SK-N-SH (cell line): Measurements from ENCODE around the gene SDR39U1.

Experiments used
- CHD2 ChIP-seq: fragments of 150-350 bp; IDR thresholded peaks from 2 replicates; pipeline ENCODE4 v1.6.1; 2018; ENCODE audit warnings: low read length; ENCODE audit not compliant: partially characterized antibody
- EP300 ChIP-seq, 2 experiments: IDR thresholded peaks; 2 replicates each; pipeline versions ENCODE4 v1.4.0 to v1.6.1; 2012; ENCODE audit warnings: borderline replicate concordance in 1 of 2, low read depth in 1 of 2, low read length in 1 of 2
- EZH2phosphoT487 ChIP-seq: fragments of 200-600 bp; sonication (generic); IDR thresholded peaks from 2 replicates; pipeline ENCODE4 v1.6.1; 2017; ENCODE audit warnings: low read depth, mixed run types, mild to moderate bottlenecking, antibody characterized with exemption, moderate library complexity, borderline replicate concordance
- FOXM1 ChIP-seq: IDR thresholded peaks from 2 replicates; pipeline ENCODE4 v1.4.0; 2012; ENCODE audit warnings: low read depth, mild to moderate bottlenecking
- MXI1 ChIP-seq: IDR thresholded peaks from 2 replicates; pipeline ENCODE4 v1.6.1; 2012; ENCODE audit warnings: mild to moderate bottlenecking, low read depth, low read length, improper control_type of control experiment
- POLR2AphosphoS5 ChIP-seq: IDR thresholded peaks from 2 replicates; pipeline ENCODE4 v1.6.1; 2012; ENCODE audit warnings: low read depth, low read length
- RAD21 ChIP-seq: IDR thresholded peaks from 2 replicates; pipeline ENCODE4 v1.6.1; 2012; ENCODE audit warnings: mild to moderate bottlenecking, low read length
- RCOR1 ChIP-seq: fragments of 150-350 bp; IDR thresholded peaks from 2 replicates; pipeline ENCODE4 v1.6.1; 2017; ENCODE audit warnings: antibody characterized with exemption, low read length
- SIN3A ChIP-seq: IDR thresholded peaks from 2 replicates; pipeline ENCODE4 v1.6.1; 2012; ENCODE audit warnings: low read depth, mild to moderate bottlenecking, low read length, moderate library complexity, borderline replicate concordance
- TAF1 ChIP-seq: IDR thresholded peaks from 2 replicates; pipeline ENCODE4 v1.6.1; 2012; ENCODE audit warnings: low read depth, mild to moderate bottlenecking, low read length, moderate library complexity, borderline replicate concordance
- TF ChIP-seq, protein P1 (sequence below): fragments of 200-600 bp; sonication (generic); IDR thresholded peaks from 2 replicates; pipeline ENCODE4 v1.6.1; 2017; ENCODE audit warnings: antibody characterized with exemption, mild to moderate bottlenecking, moderate library complexity
- TF ChIP-seq, protein P2 (sequence below): fragments of 150-350 bp; IDR thresholded peaks from 2 replicates; pipeline ENCODE4 v1.6.1; 2017; ENCODE audit warnings: antibody characterized with exemption, low read length, low read depth, borderline replicate concordance

DNA sequence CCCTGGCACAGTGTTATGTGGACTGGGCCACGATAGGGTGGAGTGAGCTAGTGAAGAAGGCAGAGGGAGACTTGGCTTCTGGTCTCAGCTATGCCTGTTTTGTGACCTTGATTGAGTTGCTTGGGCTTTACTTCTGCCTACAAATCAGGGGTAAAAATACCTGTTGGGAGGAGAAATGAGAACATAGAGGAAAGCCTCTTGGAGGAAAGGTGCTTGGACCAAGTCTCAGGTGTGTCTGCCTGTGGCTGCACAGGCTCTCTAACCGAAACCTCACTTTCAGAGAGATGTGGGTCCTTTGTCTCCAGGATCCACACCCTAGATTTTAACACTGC is 4.9 kb downstream of the SDR39U1 start:
- TF ChIP-seq, protein P1, sequence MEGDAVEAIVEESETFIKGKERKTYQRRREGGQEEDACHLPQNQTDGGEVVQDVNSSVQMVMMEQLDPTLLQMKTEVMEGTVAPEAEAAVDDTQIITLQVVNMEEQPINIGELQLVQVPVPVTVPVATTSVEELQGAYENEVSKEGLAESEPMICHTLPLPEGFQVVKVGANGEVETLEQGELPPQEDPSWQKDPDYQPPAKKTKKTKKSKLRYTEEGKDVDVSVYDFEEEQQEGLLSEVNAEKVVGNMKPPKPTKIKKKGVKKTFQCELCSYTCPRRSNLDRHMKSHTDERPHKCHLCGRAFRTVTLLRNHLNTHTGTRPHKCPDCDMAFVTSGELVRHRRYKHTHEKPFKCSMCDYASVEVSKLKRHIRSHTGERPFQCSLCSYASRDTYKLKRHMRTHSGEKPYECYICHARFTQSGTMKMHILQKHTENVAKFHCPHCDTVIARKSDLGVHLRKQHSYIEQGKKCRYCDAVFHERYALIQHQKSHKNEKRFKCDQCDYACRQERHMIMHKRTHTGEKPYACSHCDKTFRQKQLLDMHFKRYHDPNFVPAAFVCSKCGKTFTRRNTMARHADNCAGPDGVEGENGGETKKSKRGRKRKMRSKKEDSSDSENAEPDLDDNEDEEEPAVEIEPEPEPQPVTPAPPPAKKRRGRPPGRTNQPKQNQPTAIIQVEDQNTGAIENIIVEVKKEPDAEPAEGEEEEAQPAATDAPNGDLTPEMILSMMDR: no peak
- TF ChIP-seq RCOR1 (no peak), EZH2phosphoT487 (no peak), RAD21 (no peak), SIN3A (no peak), TAF1 (no peak), MXI1 (no peak), EP300 (IDR thresholded peaks at IDR 0.05; ENCODE audit: borderline replicate concordance in 1 of 2, low read depth in 1 of 2, low read length in 1 of 2) (no peak), FOXM1 (no peak), POLR2AphosphoS5 (no peak), CHD2 (no peak)
- TF ChIP-seq, protein P2, sequence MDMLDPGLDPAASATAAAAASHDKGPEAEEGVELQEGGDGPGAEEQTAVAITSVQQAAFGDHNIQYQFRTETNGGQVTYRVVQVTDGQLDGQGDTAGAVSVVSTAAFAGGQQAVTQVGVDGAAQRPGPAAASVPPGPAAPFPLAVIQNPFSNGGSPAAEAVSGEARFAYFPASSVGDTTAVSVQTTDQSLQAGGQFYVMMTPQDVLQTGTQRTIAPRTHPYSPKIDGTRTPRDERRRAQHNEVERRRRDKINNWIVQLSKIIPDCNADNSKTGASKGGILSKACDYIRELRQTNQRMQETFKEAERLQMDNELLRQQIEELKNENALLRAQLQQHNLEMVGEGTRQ: no peak
